ENCODE results near the gene ZRSR2.

Gene ZRSR2

DNA sequence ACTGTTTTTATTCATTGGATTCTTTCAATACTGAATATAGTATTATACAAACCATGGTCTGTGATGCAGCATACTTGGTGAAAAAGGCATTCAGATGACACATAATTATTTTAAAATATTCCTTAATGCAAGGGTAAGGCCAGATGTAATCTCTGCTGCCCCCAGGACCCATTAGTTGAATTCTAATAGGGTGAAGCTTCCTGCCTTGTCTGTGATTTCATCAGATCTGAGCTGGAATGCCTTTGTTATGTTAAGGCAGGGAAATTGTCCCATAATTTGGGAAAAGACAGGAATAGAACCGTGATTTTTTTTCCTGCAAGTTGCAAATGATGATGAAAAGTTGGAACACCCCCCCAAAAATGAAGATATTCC is 26.1 kb downstream of the ZRSR2 start:
- peaks cover 12% of the 10 kb centered on the region for H3K36me3 ChIP-seq

DNA sequence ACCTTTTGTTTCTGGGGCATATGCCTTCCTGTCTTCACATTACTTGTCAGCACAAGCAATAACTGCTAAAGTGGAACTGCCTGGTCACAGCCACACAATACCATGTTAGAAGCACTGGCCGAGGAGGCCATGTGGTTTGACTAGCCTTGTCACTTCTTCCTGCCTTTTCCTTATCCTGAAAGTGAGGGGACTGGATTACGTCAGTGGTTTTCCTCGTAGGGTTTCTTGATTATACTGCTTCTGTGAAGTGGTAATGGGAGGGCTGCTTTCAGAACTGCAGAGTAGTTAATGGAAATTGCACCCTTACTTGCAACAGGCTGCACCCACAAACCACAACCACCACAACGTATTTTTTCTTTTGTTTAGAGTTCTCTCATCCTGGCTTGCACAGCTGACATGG is 26.6 kb downstream of the ZRSR2 start:
- Histone ChIP-seq H3K4me1 (ENCODE audit: control insufficient read depth in 1 of 2, insufficient read depth in 1 of 2, low read depth in 1 of 2, low read length in 1 of 2) (peaks cover 34 to 47% of the 10 kb centered on the region in 2 experiments), H3K27me3 (no peaks in the 10 kb centered on the region), H3K9me3 (no peaks in the 10 kb centered on the region), H3K4me3 (ENCODE audit: low read depth in 1 of 2, low read length in 1 of 2) (no peak overlapping the region), H3K36me3 (peaks cover 12% of the 10 kb centered on the region), H3K27ac (peak overlapping the region; percentile 74)
- no peak for TF ChIP-seq CTCF (IDR thresholded peaks at IDR 0.05)

More for the DNA sequence above, 26.1 kb downstream of the ZRSR2 start:
- Histone ChIP-seq H3K27me3 (no peaks in the 10 kb centered on the region), H3K9me3 (no peaks in the 10 kb centered on the region), H3K4me1 (ENCODE audit: control insufficient read depth in 1 of 2, insufficient read depth in 1 of 2, low read depth in 1 of 2, low read length in 1 of 2) (peaks cover 35 to 47% of the 10 kb centered on the region in 2 experiments), H3K27ac (peak overlapping the region; percentile 74), H3K4me3 (ENCODE audit: low read depth in 1 of 2, low read length in 1 of 2) (no peak overlapping the region)
- no peak for TF ChIP-seq CTCF (IDR thresholded peaks at IDR 0.05)

- no peak for TF ChIP-seq CTCF (IDR thresholded peaks at IDR 0.05)
- Histone ChIP-seq H3K9me3 (no peaks in the 10 kb centered on the region), H3K4me3 (ENCODE audit: low read depth in 1 of 2, low read length in 1 of 2) (no peak overlapping the region), H3K36me3 (peaks cover 22% of the 10 kb centered on the region), H3K27ac (no peak overlapping the region), H3K4me1 (ENCODE audit: control insufficient read depth in 1 of 2, insufficient read depth in 1 of 2, low read depth in 1 of 2, low read length in 1 of 2) (peaks cover 20 to 22% of the 10 kb centered on the region in 2 experiments), H3K27me3 (no peaks in the 10 kb centered on the region)
These were observed 30.1 kb downstream of the ZRSR2 start for GRCh38 chrX:15820106-15821073.

GRCh38 chrX:15822922-15823321 is 32.6 kb downstream of the ZRSR2 start:
- H3K27me3 ChIP-seq: no peaks in the 10 kb centered on the region
- H3K4me3 ChIP-seq (ENCODE audit: low read depth in 1 of 2, low read length in 1 of 2): no peak overlapping the region
- H3K36me3 ChIP-seq: peaks cover 29% of the 10 kb centered on the region
- H3K27ac ChIP-seq: no peak overlapping the region
- no peak for TF ChIP-seq CTCF (IDR thresholded peaks at IDR 0.05)
- H3K4me1 ChIP-seq (ENCODE audit: control insufficient read depth in 1 of 2, insufficient read depth in 1 of 2, low read depth in 1 of 2, low read length in 1 of 2): no peaks in the 10 kb centered on the region
- no peaks in the 10 kb centered on the region for H3K9me3 ChIP-seq

GRCh38 chrX:15825936-15826335 is 35.7 kb downstream of the ZRSR2 start:
- no peaks in the 10 kb centered on the region for H3K27me3 ChIP-seq
- peaks cover 18% of the 10 kb centered on the region for H3K36me3 ChIP-seq
- H3K4me1 ChIP-seq (ENCODE audit: control insufficient read depth in 1 of 2, insufficient read depth in 1 of 2, low read depth in 1 of 2, low read length in 1 of 2): no peaks in the 10 kb centered on the region
- no peak overlapping the region for H3K4me3 ChIP-seq (ENCODE audit: low read depth in 1 of 2, low read length in 1 of 2)
- H3K9me3 ChIP-seq: no peaks in the 10 kb centered on the region
- no peak overlapping the region for H3K27ac ChIP-seq
- no peak for TF ChIP-seq CTCF (IDR thresholded peaks at IDR 0.05)
